K562 (cell line): ENCODE data around the gene YBEY. TPM values are rescaled to one million over a fixed set of nuclear protein-coding genes. Genes with fewer than 3 reads are reported as not detected.

Experiments used
- ATAC-seq: fragments of 200-7000 bp; cut with Tn5 transposase; 3 replicates; pipeline ENCODE4 v1.9.1; 2020; ENCODE audit warnings: moderate library complexity
- BruUV-seq: library from RNA; stranded (reverse); fragments of 400-500 nt; replicated peaks from 2 replicates; lab custom pipeline; 2021; lab: Mats Ljungman, UMichigan
- CTCF ChIA-PET: fragments of 300-600 bp; formaldehyde crosslinking; extraction: SDS; loops from one replicate; lab custom pipeline; 2021; ENCODE audit warnings: low intra/inter-chr PET ratio; lab: Yijun Ruan, JAX
- POLR2A ChIA-PET: fragments of 300-600, 350-650 bp; sonication (Branson Sonifier 250); formaldehyde crosslinking; extraction: SDS; loops from one replicate; lab custom pipeline; 2021; ENCODE audit warnings: antibody characterized with exemption, inconsistent platforms; lab: Yijun Ruan, JAX
- DNase-seq, 4 experiments: peaks; one replicate each; pipeline versions ENCODE4 v3.0.0 to v3.0.0-alpha.2; 2011 to 2018; ENCODE audit warnings: low spot score in 3 of 4, mixed read lengths in 3 of 4; ENCODE audit errors: extremely low read depth in 1 of 4
- FAIRE-seq: peaks from 2 replicates; lab custom pipeline; 2011; peaks lifted over from hg19 to GRCh38; lab: Jason Lieb, UNC
- H2AFZ ChIP-seq: 2 replicates; pipeline ENCODE4 v1.6.0; 2011; ENCODE audit warnings: low read depth, low read length, control low read depth, inconsistent platforms
- H3K27ac ChIP-seq: fragments of 200-600 bp; 3 replicates; pipeline ENCODE4 v1.8.0; 2011; ENCODE audit warnings: low read depth, mild to moderate bottlenecking, control low read depth, inconsistent platforms, low read length, moderate library complexity, mixed read lengths; ENCODE audit errors: extremely low read depth
- H3K27me3 ChIP-seq, 2 experiments: fragments of 300-600 bp in 1 of 2; 2 replicates in 1 of 2; 3 replicates in 1 of 2; pipeline versions ENCODE4 v1.6.0 to v1.8.0; 2011; ENCODE audit warnings: inconsistent platforms in 2 of 2, low read length in 2 of 2, mild to moderate bottlenecking in 1 of 2, mixed read lengths in 1 of 2, moderate library complexity in 1 of 2; ENCODE audit not compliant: control insufficient read depth in 2 of 2, insufficient read depth in 2 of 2
- H3K36me3 ChIP-seq: fragments of 300-600 bp; 3 replicates; pipeline ENCODE4 v1.8.0; 2011; ENCODE audit warnings: mild to moderate bottlenecking, low read length, inconsistent platforms; ENCODE audit not compliant: control insufficient read depth, insufficient read depth
- H3K4me1 ChIP-seq, 2 experiments: fragments of 200-600 bp in 1 of 2; replicated peaks in 1 of 2; 2 replicates in 1 of 2; 3 replicates in 1 of 2; pipeline versions ENCODE4 v1.5.1 to v1.8.0; 2011; ENCODE audit warnings: inconsistent platforms in 2 of 2, low read length in 2 of 2, mild to moderate bottlenecking in 1 of 2, mixed read lengths in 1 of 2, moderate library complexity in 1 of 2; ENCODE audit not compliant: control insufficient read depth in 2 of 2, insufficient read depth in 2 of 2
- H3K4me2 ChIP-seq: 2 replicates; pipeline ENCODE4 v1.6.1; 2011; ENCODE audit warnings: low read length, control low read depth, inconsistent platforms, mixed read lengths; ENCODE audit not compliant: insufficient read depth
- H3K4me3 ChIP-seq: fragments of 200-600 bp; sonication (generic), shearing (Covaris generic); 2 replicates; pipeline ENCODE4 v1.5.1; 2016; ENCODE audit warnings: control low read depth, inconsistent platforms
- H3K79me2 ChIP-seq: fragments of 200-600 bp; 3 replicates; pipeline ENCODE4 v1.8.0; 2011; ENCODE audit warnings: low read length, inconsistent platforms; ENCODE audit not compliant: control insufficient read depth, insufficient read depth
- H3K9ac ChIP-seq, 2 experiments: 2 replicates each; pipeline versions ENCODE4 v1.6.0 to v1.6.1; 2011; ENCODE audit warnings: low read depth in 2 of 2, low read length in 2 of 2, control low read depth in 1 of 2, inconsistent platforms in 1 of 2, mild to moderate bottlenecking in 1 of 2, mixed read lengths in 1 of 2; ENCODE audit not compliant: insufficient read depth in 1 of 2
- H3K9me1 ChIP-seq: one replicate; pipeline ENCODE4 v1.6.0; 2011; ENCODE audit warnings: inconsistent platforms, mild to moderate bottlenecking, low read length, moderate library complexity; ENCODE audit not compliant: control insufficient read depth, insufficient read depth
- H3K9me3 ChIP-seq: replicated peaks from 2 replicates; pipeline ENCODE4 v1.5.1; 2011; ENCODE audit warnings: low read depth, low read length, inconsistent platforms; ENCODE audit not compliant: control insufficient read depth, insufficient read depth
- H4K20me1 ChIP-seq: replicated peaks from 2 replicates; pipeline ENCODE4 v1.6.1; 2011; ENCODE audit warnings: low read length, inconsistent platforms, mixed read lengths; ENCODE audit not compliant: control insufficient read depth, insufficient read depth
- AFF4 ChIP-seq: sonication (generic); formaldehyde crosslinking; IDR thresholded peaks from 2 replicates; pipeline ENCODE4 v1.8.0; 2023; ENCODE audit warnings: mild to moderate bottlenecking, missing genetic modification reagents
- ATF4 ChIP-seq: fragments of 450-650 bp; formaldehyde crosslinking; IDR thresholded peaks from 2 replicates; pipeline ENCODE4 v1.4.0; 2022; ENCODE audit warnings: mild to moderate bottlenecking, moderate library complexity
- CBX8 ChIP-seq: fragments of 200-600 bp; sonication (generic); IDR thresholded peaks from 2 replicates; pipeline ENCODE4 v1.6.1; 2012; ENCODE audit warnings: borderline replicate concordance, mixed run types, low read depth, mild to moderate bottlenecking, moderate library complexity, mixed read lengths, low read length, control low read depth, inconsistent platforms; ENCODE audit not compliant: poor library complexity, severe bottlenecking; ENCODE audit errors: extremely low read depth
- E2F6 ChIP-seq, 2 experiments: IDR thresholded peaks; 2 replicates each; pipeline ENCODE4 v1.6.1; 2011; ENCODE audit warnings: borderline replicate concordance in 1 of 2, control low read depth in 1 of 2, low read depth in 1 of 2, low read length in 1 of 2, mild to moderate bottlenecking in 1 of 2, mixed read lengths in 1 of 2, moderate library complexity in 1 of 2; ENCODE audit not compliant: insufficient read depth in 1 of 2, insufficient read length in 1 of 2, poor library complexity in 1 of 2, severe bottlenecking in 1 of 2; ENCODE audit errors: extremely low read depth in 1 of 2
- KLF13 ChIP-seq: fragments of 450-650 bp; IDR thresholded peaks from 2 replicates; pipeline ENCODE4 v1.6.1; 2016; ENCODE audit warnings: missing genetic modification characterization, low read depth, mild to moderate bottlenecking, missing compliant biosample characterization, moderate library complexity, borderline replicate concordance
- NFYB ChIP-seq: IDR thresholded peaks from 2 replicates; pipeline ENCODE4 v1.6.1; 2011; ENCODE audit warnings: mild to moderate bottlenecking, moderate library complexity; ENCODE audit not compliant: insufficient read length; ENCODE audit errors: extremely low read depth
- NR1H2 ChIP-seq: sonication (generic); formaldehyde crosslinking; IDR thresholded peaks from 2 replicates; pipeline ENCODE4 v1.4.0; 2020; ENCODE audit warnings: mild to moderate bottlenecking, missing genetic modification reagents
- RB1 ChIP-seq: fragments of 450-650 bp; IDR thresholded peaks from 2 replicates; pipeline ENCODE4 v1.6.1; 2017; ENCODE audit warnings: low read depth, mild to moderate bottlenecking
- SMAD2 ChIP-seq: fragments of 150-350 bp; IDR thresholded peaks from 2 replicates; pipeline ENCODE4 v1.6.1; 2014; ENCODE audit warnings: low read depth, mild to moderate bottlenecking, low read length
- SRSF7 ChIP-seq: fragments of 200-400 bp; formaldehyde crosslinking; optimal IDR thresholded peaks from 2 replicates; pipeline ENCODE3; 2017; ENCODE audit warnings: mild to moderate bottlenecking, low read depth, low read length
- TCF7L2 ChIP-seq: fragments of 150-350 bp; IDR thresholded peaks from 2 replicates; pipeline ENCODE4 v1.6.1; 2016; ENCODE audit warnings: low read depth, mild to moderate bottlenecking, low read length, moderate library complexity
- TSC22D4 ChIP-seq: fragments of 450-650 bp; IDR thresholded peaks from 2 replicates; pipeline ENCODE4 v1.6.1; 2016; ENCODE audit warnings: missing genetic modification characterization, missing biosample characterization, control low read depth
- ZNF589 ChIP-seq: fragments of 200-800 bp; sonication (Bioruptor generic); IDR thresholded peaks from 2 replicates; pipeline ENCODE4 v1.6.1; 2016; ENCODE audit warnings: low read depth, missing genetic modification characterization, missing compliant biosample characterization
- WGBS: fragments of 100-300 bp; shearing (Covaris generic); methylation state at CpG from one replicate; pipeline ENCODE4 v1.1.6; 2016; ENCODE audit warnings: low coverage, mixed read lengths; ENCODE audit not compliant: insufficient coverage; ENCODE audit errors: missing lambda C conversion rate; 5-methylcytosine and 5-hydroxymethylcytosine counted together
- in situ Hi-C: fragments of 300-500 bp; cut with MboI; formaldehyde crosslinking; loops from 4 replicates; pipeline ENCODE4 v1.15.0; 2018; ENCODE audit warnings: inconsistent platforms, mixed read lengths
- intact Hi-C: fragments of 100-400 bp; cut with micrococcal nuclease; formaldehyde crosslinking; loops from 2 replicates; pipeline ENCODE4 v1.14.2; 2022
- polyA plus RNA-seq, 8 experiments: library from polyadenylated mRNA; depleted of rRNA in 4 of 8; stranded (reverse) in 5 of 8; unstranded in 3 of 8; fragments of >200 nt; fragmentation: Nextera tagmentation in 2 of 8; fragmentation: Illumina TruSeq in 1 of 8; extraction: Ambion mirVana in 2 of 8; extraction: Trizol in 1 of 8; gene quantifications; 2 replicates each; pipeline versions ENCODE4 v1.2.1 to v1.2.3, GENCODE V29; 2011 to 2014; ENCODE audit warnings: inconsistent platforms in 1 of 8, missing spikeins in 1 of 8
- total RNA-seq, 7 experiments: library from RNA; depleted of rRNA in 6 of 7; stranded (reverse); fragments of >200 nt in 6 of 7; fragmentation: Illumina TruSeq in 2 of 7; extraction: Trizol in 2 of 7; gene quantifications; 2 replicates each; pipeline versions ENCODE4 v1.2.1 to v1.2.3, GENCODE V29; 2011 to 2021; ENCODE audit warnings: low replicate concordance in 1 of 7

YBEY gene
- total and polyA plus RNA-seq, 9 of the 15 experiments (the other 6 are each of a cell fraction or from before 2014, with no cell fraction given) = 6.4 to 28.0 (median 12.4) TPM

GRCh38 chr21:46325073-46325912, 39.2 kb downstream of the YBEY start:
- peaks cover 19% of the 10 kb centered on the region for H4K20me1 ChIP-seq
- ChIA-PET POLR2A (interaction anchor here (0.6 to 2.1 kb wide), 18 partner anchors 9 to 311 kb away, joined by 3 to 13 read pairs (median 3); partner anchors contain the start of gene MCM3AP), CTCF (interaction anchor here (1.1 kb wide), 1 partner anchor 100 kb away, joined by 4 read pairs; no protein-coding TSS in a partner anchor)
- intact Hi-C loops = loop anchor here (2.0 kb wide), 1 partner anchor 96 kb away; the partner anchor contains the start of gene LSS
- H3K79me2 ChIP-seq = peaks cover 81% of the 10 kb centered on the region
- peak overlapping the region; percentile 92 for H3K4me2 ChIP-seq
- H3K9ac ChIP-seq = peak overlapping the region; percentile 67 to 94
- no peaks in the 10 kb centered on the region for H3K9me3 ChIP-seq
- H3K4me3 ChIP-seq = peak overlapping the region; percentile 89
- no TSS peak for BruUV-seq
- peaks cover 51% of the 10 kb centered on the region for H3K36me3 ChIP-seq
- no peaks in the 10 kb centered on the region for H3K27me3 ChIP-seq
- peak; percentile 69 for FAIRE-seq
- 2% methylated on average over 32 of the region's 43 CpGs for WGBS
- H3K27ac ChIP-seq = peak overlapping the region; percentile 84
- H3K4me1 ChIP-seq = peaks cover 23 to 45% of the 10 kb centered on the region in 2 experiments; a peak in 4 of 5 replicates
- peak; percentile 59 to 89 (median 74) for DNase-seq
- ATAC-seq = peak; percentile 66
- no peaks in the 10 kb centered on the region for H3K9me1 ChIP-seq
- in situ Hi-C loops = no loop called here
- H2AFZ ChIP-seq = peak overlapping the region; percentile 73
- peak; percentile 13; the same call in 1 of the 2 replicates for TF ChIP-seq RB1
- TF ChIP-seq E2F6 (IDR thresholded peaks at IDR 0.05; ENCODE audit: borderline replicate concordance in 1 of 2, extremely low read depth in 1 of 2, insufficient read depth in 1 of 2, insufficient read length in 1 of 2, low read depth in 1 of 2, low read length in 1 of 2, poor library complexity in 1 of 2, severe bottlenecking in 1 of 2) = no peak
- no peak for TF ChIP-seq CBX8
- no peak for TF ChIP-seq ATF4
- no peak for TF ChIP-seq TSC22D4 (tag)
- TF ChIP-seq AFF4 = no peak
- TF ChIP-seq NFYB = no peak
- peak; percentile 75; the same call in 1 of the 2 replicates for TF ChIP-seq NR1H2 (CRISPR knock-in tag)
- no peak for TF ChIP-seq TCF7L2
- TF ChIP-seq SMAD2 = no peak
- TF ChIP-seq KLF13 (tag) = no peak
- no peak for TF ChIP-seq SRSF7
- TF ChIP-seq ZNF589 (CRISPR knock-in tag) = no peak
